Neuronal stem cell (in vitro differentiated cells): Measurements from ENCODE around the gene PAPOLG.
A peak's percentile ranks its signal among the peaks of the same experiment; 100 is the strongest.

ENCODE experiments used
- DNase-seq: peaks from one replicate; pipeline ENCODE4 v3.0.0-alpha.2; 2013; ENCODE audit warnings: low spot score
- H2AFZ ChIP-seq: one replicate; pipeline ENCODE4 v1.6.1; 2013; ENCODE audit warnings: mild to moderate bottlenecking, low read length, inconsistent platforms
- H2AK5ac ChIP-seq: 2 replicates; pipeline ENCODE4 v1.6.1; 2013; ENCODE audit warnings: low read depth, mild to moderate bottlenecking, inconsistent platforms, low read length, moderate library complexity, mixed read lengths
- H2BK120ac ChIP-seq: 2 replicates; pipeline ENCODE4 v1.6.1; 2013; ENCODE audit warnings: low read depth, mild to moderate bottlenecking, inconsistent platforms, low read length, moderate library complexity, mixed read lengths
- H2BK12ac ChIP-seq: one replicate; pipeline ENCODE4 v1.6.1; 2013; ENCODE audit warnings: low read length, inconsistent platforms
- H2BK15ac ChIP-seq: 2 replicates; pipeline ENCODE4 v1.6.1; 2013; ENCODE audit warnings: mild to moderate bottlenecking, low read length, inconsistent platforms, mixed read lengths
- H2BK5ac ChIP-seq: one replicate; pipeline ENCODE4 v1.6.1; 2013; ENCODE audit warnings: inconsistent platforms, mild to moderate bottlenecking, low read length, moderate library complexity
- H3K14ac ChIP-seq: one replicate; pipeline ENCODE4 v1.6.1; 2013; ENCODE audit warnings: low read length, inconsistent platforms
- H3K18ac ChIP-seq: 2 replicates; pipeline ENCODE4 v1.6.1; 2013; ENCODE audit warnings: low read length, inconsistent platforms
- H3K23ac ChIP-seq: 2 replicates; pipeline ENCODE4 v1.6.1; 2013; ENCODE audit warnings: low read depth, mild to moderate bottlenecking, mixed read lengths, low read length, inconsistent platforms; ENCODE audit not compliant: poor library complexity
- H3K27ac ChIP-seq: replicated peaks from 3 replicates; pipeline ENCODE4 v1.5.1; 2013; ENCODE audit warnings: low read length, inconsistent platforms
- H3K27me3 ChIP-seq, 3 experiments: 2 replicates each; pipeline ENCODE4 v1.6.1; 2013; ENCODE audit warnings: low read length in 3 of 3, mild to moderate bottlenecking in 2 of 3, inconsistent platforms in 1 of 3, low read depth in 1 of 3, mixed read lengths in 1 of 3, moderate library complexity in 1 of 3; ENCODE audit not compliant: control insufficient read depth in 3 of 3, insufficient read depth in 3 of 3
- H3K36me3 ChIP-seq, 2 donors: replicated peaks in 1 of 2; 2 replicates each; pipeline ENCODE4 v1.6.1; 2013; ENCODE audit warnings: low read length in 2 of 2; ENCODE audit not compliant: control insufficient read depth in 2 of 2, insufficient read depth in 2 of 2
- H3K4ac ChIP-seq: 2 replicates; pipeline ENCODE4 v1.6.1; 2013; ENCODE audit warnings: inconsistent platforms, mild to moderate bottlenecking, low read length, moderate library complexity
- H3K4me1 ChIP-seq, 2 donors: 1 replicate in 1 of 2; 2 replicates in 1 of 2; pipeline ENCODE4 v1.6.1; 2013; ENCODE audit warnings: low read length in 2 of 2, low read depth in 1 of 2; ENCODE audit not compliant: control insufficient read depth in 2 of 2, insufficient read depth in 1 of 2
- H3K4me2 ChIP-seq: one replicate; pipeline ENCODE4 v1.6.1; 2013; ENCODE audit warnings: mild to moderate bottlenecking, low read length, inconsistent platforms; ENCODE audit not compliant: insufficient read depth, poor library complexity, severe bottlenecking
- H3K4me3 ChIP-seq, 2 donors: 2 replicates each; pipeline ENCODE4 v1.5.1; 2013; ENCODE audit warnings: low read length in 2 of 2, mild to moderate bottlenecking in 2 of 2, inconsistent platforms in 1 of 2, moderate library complexity in 1 of 2
- H3K79me1 ChIP-seq: one replicate; pipeline ENCODE4 v1.6.1; 2013; ENCODE audit warnings: low read depth, mild to moderate bottlenecking, inconsistent platforms, low read length, moderate library complexity
- H3K9ac ChIP-seq: one replicate; pipeline ENCODE4 v1.6.1; 2013; ENCODE audit warnings: mild to moderate bottlenecking, low read depth, low read length, inconsistent platforms; ENCODE audit not compliant: poor library complexity
- H3K9me3 ChIP-seq, 2 donors: replicated peaks in 1 of 2; 2 replicates each; pipeline versions ENCODE3 to v1.6.1; 2013; ENCODE audit warnings: low read length in 2 of 2, mild to moderate bottlenecking in 2 of 2, inconsistent platforms in 1 of 2, low read depth in 1 of 2, mixed read lengths in 1 of 2, moderate library complexity in 1 of 2; ENCODE audit not compliant: control insufficient read depth in 2 of 2, insufficient read depth in 1 of 2
- H4K8ac ChIP-seq: one replicate; pipeline ENCODE4 v1.6.1; 2013; ENCODE audit warnings: low read depth, mild to moderate bottlenecking, inconsistent platforms, low read length, moderate library complexity
- H4K91ac ChIP-seq: one replicate; pipeline ENCODE4 v1.6.1; 2013; ENCODE audit warnings: low read length, low read depth, mild to moderate bottlenecking, inconsistent platforms; ENCODE audit not compliant: poor library complexity
- WGBS, 2 donors: extraction: QIAGEN DNeasy Blood & Tissue Kit; methylation state at CpG; one replicate each; pipeline ENCODE4 v1.1.7; 2013; ENCODE audit warnings: missing lambda C conversion rate in 2 of 2, mixed read lengths in 1 of 2; ENCODE audit not compliant: insufficient read length in 2 of 2, insufficient replicate concordance in 1 of 2; ENCODE audit errors: extremely low coverage in 2 of 2; 5-methylcytosine and 5-hydroxymethylcytosine counted together

The PAPOLG gene

DNA sequence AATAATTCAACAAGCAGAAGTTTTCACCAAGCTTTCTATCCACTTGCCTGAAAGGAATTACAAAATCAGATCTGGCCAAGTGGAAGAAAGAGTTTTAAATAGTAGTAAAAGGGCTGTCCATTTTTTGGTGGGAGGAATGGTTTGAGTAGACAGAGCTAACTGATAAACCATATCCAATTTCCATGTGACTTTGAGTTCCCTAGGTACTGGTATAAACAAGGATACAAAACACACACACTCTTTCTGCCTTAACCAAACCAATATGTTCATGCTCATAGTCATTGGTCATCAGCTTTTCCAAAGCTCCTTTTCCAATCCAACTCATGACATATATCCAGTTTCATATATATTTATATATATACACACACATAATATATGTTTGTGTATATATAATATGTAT is 75.9 kb downstream of the PAPOLG start:
- H2AFZ ChIP-seq: no peak overlapping the region
- H3K9ac ChIP-seq: no peak overlapping the region
- no peaks in the 10 kb centered on the region for H3K36me3 ChIP-seq
- no peak overlapping the region for H2BK15ac ChIP-seq
- no peak overlapping the region for H2BK12ac ChIP-seq
- peaks cover 0 to 8% (median 0%) of the 10 kb centered on the region in 3 experiments for H3K27me3 ChIP-seq
- H3K27ac ChIP-seq: no peak overlapping the region
- H2BK5ac ChIP-seq: no peak overlapping the region
- H3K79me1 ChIP-seq: no peaks in the 10 kb centered on the region
- no peak overlapping the region for H3K18ac ChIP-seq
- H3K9me3 ChIP-seq: no peaks in the 10 kb centered on the region
- H3K4me3 ChIP-seq: no peak overlapping the region
- no peak for DNase-seq
- no peak overlapping the region for H3K23ac ChIP-seq
- H4K8ac ChIP-seq: no peak overlapping the region
- no peak overlapping the region for H3K14ac ChIP-seq
- H2AK5ac ChIP-seq: no peak overlapping the region
- H3K4me1 ChIP-seq: peaks cover 4 to 6% of the 10 kb centered on the region in 2 donors
- no peak overlapping the region for H2BK120ac ChIP-seq
- H4K91ac ChIP-seq: no peak overlapping the region
- H3K4me2 ChIP-seq: no peak overlapping the region
- no peak overlapping the region for H3K4ac ChIP-seq

DNA sequence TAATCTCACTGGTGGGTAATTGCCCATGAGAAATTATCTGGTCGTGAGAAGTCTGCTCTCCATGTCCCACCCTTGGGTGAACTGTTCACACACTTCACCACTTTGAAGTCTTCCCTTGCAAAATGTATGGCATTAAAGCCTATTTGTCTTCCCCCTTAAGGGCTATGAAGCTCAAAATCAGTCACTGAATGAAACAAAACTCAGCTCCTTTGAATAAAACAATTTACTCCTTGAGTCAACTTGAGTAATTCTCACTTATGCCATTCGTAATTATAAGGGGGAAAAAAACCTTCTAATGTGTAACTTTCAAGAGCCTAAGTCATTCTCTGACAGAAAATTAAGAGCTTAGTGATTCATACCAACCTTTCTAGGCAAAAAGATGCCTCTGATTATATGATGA is 76.6 kb downstream of the PAPOLG start:
- peaks cover 4 to 6% of the 10 kb centered on the region in 2 donors for H3K4me1 ChIP-seq
- no peak overlapping the region for H3K9ac ChIP-seq
- H3K23ac ChIP-seq: no peak overlapping the region
- H3K9me3 ChIP-seq: no peaks in the 10 kb centered on the region
- no CpG with 5 or more reads among the region's 2 CpGs for WGBS, 2 donors
- no peak overlapping the region for H3K18ac ChIP-seq
- no peak overlapping the region for H2AFZ ChIP-seq
- no peak overlapping the region for H2BK120ac ChIP-seq
- no peaks in the 10 kb centered on the region for H3K36me3 ChIP-seq
- no peak overlapping the region for H3K4ac ChIP-seq
- no peak overlapping the region for H3K4me2 ChIP-seq
- H4K8ac ChIP-seq: no peak overlapping the region
- no peak overlapping the region for H3K27ac ChIP-seq
- H4K91ac ChIP-seq: no peak overlapping the region
- H2AK5ac ChIP-seq: no peak overlapping the region
- H3K27me3 ChIP-seq: peaks cover 0 to 11% (median 0%) of the 10 kb centered on the region in 3 experiments
- no peak overlapping the region for H2BK15ac ChIP-seq
- H2BK12ac ChIP-seq: no peak overlapping the region
- no peak overlapping the region for H3K4me3 ChIP-seq
- H3K14ac ChIP-seq: no peak overlapping the region
- no peak overlapping the region for H2BK5ac ChIP-seq
- DNase-seq: no peak
- no peaks in the 10 kb centered on the region for H3K79me1 ChIP-seq

DNA sequence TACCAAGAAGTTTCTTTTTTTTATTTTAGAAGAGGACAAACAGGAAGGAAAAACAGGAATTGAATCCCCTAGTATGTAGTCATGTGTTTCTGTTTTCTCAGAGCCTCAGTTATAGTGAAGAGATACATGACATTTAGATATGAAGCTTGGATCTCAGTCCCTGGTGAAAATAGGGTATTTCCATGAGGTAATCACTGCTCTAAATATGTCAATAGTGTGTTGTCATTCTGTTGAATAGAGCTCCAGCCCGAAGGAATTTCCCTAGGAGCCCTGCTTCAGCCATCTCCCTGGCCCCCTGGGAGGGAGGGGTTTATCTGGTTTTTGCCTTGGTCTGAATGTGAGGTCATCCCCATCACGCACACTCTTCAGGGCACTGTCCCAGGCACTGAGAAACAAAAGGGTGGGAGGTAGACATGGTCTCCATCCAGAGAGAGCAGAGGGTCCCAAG is 78.2 kb downstream of the PAPOLG start:
- peak overlapping the region; percentile 19 for H2AFZ ChIP-seq
- no peak overlapping the region for H2AK5ac ChIP-seq
- WGBS, 2 donors: no CpG with 5 or more reads among the region's 2 CpGs
- no peak overlapping the region for H3K4me3 ChIP-seq
- H2BK12ac ChIP-seq: no peak overlapping the region
- no peaks in the 10 kb centered on the region for H3K36me3 ChIP-seq
- no peaks in the 10 kb centered on the region for H3K9me3 ChIP-seq
- H3K4me1 ChIP-seq: peaks cover 4 to 6% of the 10 kb centered on the region in 2 donors
- DNase-seq: no peak
- peaks cover 0 to 12% (median 0%) of the 10 kb centered on the region in 3 experiments for H3K27me3 ChIP-seq
- no peak overlapping the region for H3K4ac ChIP-seq
- H3K4me2 ChIP-seq: no peak overlapping the region
- H3K23ac ChIP-seq: peak overlapping the region; percentile 5
- H2BK15ac ChIP-seq: no peak overlapping the region
- no peak overlapping the region for H2BK120ac ChIP-seq
- H3K14ac ChIP-seq: no peak overlapping the region
- no peak overlapping the region for H4K8ac ChIP-seq
- H2BK5ac ChIP-seq: no peak overlapping the region
- H3K27ac ChIP-seq: no peak overlapping the region
- no peak overlapping the region for H3K18ac ChIP-seq
- H3K9ac ChIP-seq: no peak overlapping the region
- no peak overlapping the region for H4K91ac ChIP-seq
- no peaks in the 10 kb centered on the region for H3K79me1 ChIP-seq

DNA sequence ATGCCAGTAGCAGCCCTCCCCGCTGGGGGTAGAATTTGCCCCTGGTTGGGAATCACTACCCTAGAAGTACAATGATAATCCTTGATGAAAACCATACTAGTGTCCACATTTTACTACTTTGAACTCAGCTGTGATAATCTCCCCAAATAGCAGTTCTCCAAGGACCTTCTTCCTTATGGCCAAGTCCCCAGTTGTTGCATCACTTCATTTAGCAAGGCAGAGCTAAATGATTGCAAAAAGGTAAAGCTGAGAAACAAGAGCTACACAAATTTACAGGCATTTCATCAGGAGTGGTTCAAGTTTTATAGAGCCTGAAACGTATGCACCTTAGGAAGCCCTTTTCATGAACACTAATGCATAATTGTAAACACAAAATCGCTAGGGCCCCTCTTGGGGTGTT is 80.4 kb downstream of the PAPOLG start:
- peaks cover 4% of the 10 kb centered on the region in 2 donors for H3K4me1 ChIP-seq
- H3K4me2 ChIP-seq: no peak overlapping the region
- no peak overlapping the region for H2BK120ac ChIP-seq
- H2AK5ac ChIP-seq: no peak overlapping the region
- no peak overlapping the region for H2AFZ ChIP-seq
- no peak overlapping the region for H3K9ac ChIP-seq
- no peaks in the 10 kb centered on the region for H3K79me1 ChIP-seq
- H2BK12ac ChIP-seq: no peak overlapping the region
- H4K8ac ChIP-seq: no peak overlapping the region
- DNase-seq: no peak
- WGBS, 2 donors: no CpG with 5 or more reads among the region's 3 CpGs
- H3K27ac ChIP-seq: no peak overlapping the region
- H2BK5ac ChIP-seq: no peak overlapping the region
- H3K27me3 ChIP-seq: peaks cover 0 to 6% (median 0%) of the 10 kb centered on the region in 3 experiments
- no peak overlapping the region for H3K23ac ChIP-seq
- H3K36me3 ChIP-seq: no peaks in the 10 kb centered on the region
- no peak overlapping the region for H2BK15ac ChIP-seq
- H3K14ac ChIP-seq: no peak overlapping the region
- H3K9me3 ChIP-seq: no peaks in the 10 kb centered on the region
- H3K18ac ChIP-seq: no peak overlapping the region
- H3K4ac ChIP-seq: no peak overlapping the region
- H3K4me3 ChIP-seq: no peak overlapping the region
- H4K91ac ChIP-seq: no peak overlapping the region
